UCSD-AML1 (cell line): ENCODE data around the gene IGF2R.
A peak's percentile ranks its signal among the peaks of the same experiment; 100 is the strongest.

ENCODE experiments used
- DNase-seq: peaks from one replicate; lab custom pipeline; 2025; ENCODE audit not compliant: unreplicated experiment; lab: John Stamatoyannopoulos, UW

The IGF2R gene

DNA sequence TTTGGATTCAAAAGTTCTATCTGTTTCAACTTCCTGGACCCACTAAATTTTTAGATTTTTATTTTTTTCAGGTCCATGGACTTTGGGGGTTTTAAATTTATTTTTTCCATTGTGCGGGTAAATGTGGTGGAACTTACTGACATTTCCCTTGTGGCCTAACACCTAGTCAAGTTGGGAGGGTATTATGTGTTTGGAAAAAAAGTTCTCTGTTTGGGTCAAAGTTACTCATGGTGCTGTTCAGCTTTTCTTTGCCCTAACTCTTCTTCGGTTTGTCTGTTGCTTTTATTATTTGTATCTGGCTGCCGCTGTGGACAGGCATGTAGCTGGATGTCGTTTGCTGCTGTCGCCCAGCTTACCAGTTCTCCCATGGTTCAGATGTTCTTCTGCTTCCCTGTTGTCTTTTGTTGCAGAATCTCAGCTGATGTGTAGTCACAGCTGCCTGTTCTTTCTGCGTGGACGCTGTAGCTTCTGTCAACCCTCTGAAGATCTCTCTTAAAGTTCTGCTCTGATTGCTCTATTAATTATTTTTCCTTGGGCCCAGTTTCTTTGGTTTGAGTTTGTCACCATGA lies 7.9 kb downstream of the IGF2R start:
- DNase-seq = no peak

- no peak for DNase-seq
Observed at GRCh38 chr6:159977255-159977903, 8.5 kb downstream of the IGF2R start.

GRCh38 chr6:159977904-159978268 lies 9.0 kb downstream of the IGF2R start:
- DNase-seq = no peak

DNA sequence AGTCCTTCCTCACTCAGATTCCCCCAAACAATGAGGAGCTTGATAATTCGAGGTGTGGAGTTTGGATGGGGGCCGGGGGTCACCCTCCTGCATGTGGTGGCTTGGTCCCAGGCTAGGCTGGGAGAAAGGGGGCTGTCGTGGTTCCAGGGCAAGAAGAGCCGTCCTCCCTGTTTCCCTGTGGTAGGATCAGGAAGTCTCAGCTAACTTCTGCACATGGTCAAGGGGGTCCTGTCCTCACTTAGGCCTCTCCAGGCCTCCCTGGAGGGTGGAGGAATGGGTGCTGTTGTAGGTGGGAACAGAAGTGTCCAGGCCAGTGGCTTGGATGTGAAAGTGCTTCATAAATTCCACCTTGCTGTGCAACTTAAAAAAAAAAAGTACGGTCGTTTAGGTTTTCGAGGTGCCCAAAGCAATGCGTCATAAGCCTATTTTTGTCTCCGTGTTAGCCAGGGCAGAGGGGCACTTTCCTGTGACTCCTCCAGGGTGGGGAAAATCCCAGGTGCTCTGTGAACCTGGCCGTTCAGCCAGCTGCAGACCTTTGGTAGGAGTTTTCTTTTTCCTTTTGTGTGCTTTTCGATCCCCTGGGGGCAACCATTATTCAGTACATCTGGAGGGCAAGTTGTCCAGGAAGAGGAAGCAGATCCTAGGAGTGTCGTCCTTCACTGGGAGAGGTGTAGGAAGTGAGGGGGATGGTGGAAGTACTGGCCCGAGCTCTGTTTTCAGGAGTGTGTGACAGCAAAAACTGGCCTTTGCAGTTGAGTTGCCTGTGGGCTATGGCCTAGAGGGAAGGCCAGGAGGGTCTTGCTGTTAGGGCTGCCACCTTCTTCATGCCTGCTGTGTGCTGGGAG lies 9.6 kb downstream of the IGF2R start:
- DNase-seq = no peak

- DNase-seq = no peak
Observed at GRCh38 chr6:159979136-159979874, 10.4 kb downstream of the IGF2R start.

GRCh38 chr6:159980474-159980873 lies 11.6 kb downstream of the IGF2R start:
- no peak for DNase-seq

DNA sequence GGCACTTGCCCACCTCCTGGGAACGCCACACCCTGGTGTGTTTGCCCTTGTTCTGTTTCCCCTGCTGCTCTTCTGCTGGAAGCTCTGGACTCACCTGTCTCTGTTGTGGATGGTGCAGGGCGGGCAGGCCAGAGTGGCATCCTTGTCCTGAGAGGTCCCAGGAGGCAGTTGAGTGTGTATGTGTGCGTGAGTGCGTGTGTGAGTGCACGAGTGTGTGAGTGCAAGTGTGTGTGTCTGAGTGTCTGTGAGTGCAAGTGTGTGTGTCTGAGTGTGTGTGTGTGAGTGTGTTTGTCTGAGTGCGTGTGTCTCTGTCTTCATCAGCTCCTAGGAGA lies 12.2 kb downstream of the IGF2R start:
- DNase-seq = no peak

GRCh38 chr6:159981403-159982245 lies 12.7 kb downstream of the IGF2R start:
- peak; percentile 62 for DNase-seq

DNA sequence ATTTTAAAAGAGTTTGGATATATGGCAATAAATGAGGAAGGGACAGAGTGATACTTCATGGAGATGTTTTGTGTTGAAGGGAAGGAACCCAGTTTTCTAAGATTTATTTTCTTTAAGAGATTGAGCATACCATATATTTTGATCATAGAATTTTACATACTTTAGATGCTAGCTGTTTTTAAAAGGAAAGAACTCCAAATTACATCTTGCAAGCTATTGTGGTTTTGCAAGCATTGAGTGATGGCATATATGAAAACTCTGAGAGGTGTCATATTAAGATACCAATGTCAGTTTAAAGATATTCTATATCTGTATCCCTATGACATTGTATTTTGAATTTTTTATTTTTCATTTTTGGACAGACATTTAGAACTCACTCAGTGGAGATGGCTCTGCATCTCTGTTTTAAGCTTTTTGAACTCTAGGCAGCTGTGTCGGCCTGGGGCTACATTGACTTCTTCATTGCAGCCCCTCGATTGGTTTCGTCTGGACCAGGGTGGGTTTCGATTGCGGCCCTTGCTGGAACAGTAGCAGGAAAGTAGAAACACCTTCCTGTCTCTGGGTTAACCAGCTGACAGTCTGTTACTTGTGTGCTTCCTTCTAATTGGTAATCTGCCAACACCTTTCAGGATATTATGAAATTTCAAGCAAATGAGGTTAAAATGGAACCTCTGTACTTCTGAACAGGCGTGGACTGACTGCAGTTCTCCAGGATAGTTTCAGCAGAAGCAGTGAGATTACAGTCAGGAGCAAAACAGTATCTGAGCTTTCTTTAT lies 14.0 kb downstream of the IGF2R start:
- DNase-seq = no peak

GRCh38 chr6:159983641-159984080 lies 14.8 kb downstream of the IGF2R start:
- no peak for DNase-seq

DNA sequence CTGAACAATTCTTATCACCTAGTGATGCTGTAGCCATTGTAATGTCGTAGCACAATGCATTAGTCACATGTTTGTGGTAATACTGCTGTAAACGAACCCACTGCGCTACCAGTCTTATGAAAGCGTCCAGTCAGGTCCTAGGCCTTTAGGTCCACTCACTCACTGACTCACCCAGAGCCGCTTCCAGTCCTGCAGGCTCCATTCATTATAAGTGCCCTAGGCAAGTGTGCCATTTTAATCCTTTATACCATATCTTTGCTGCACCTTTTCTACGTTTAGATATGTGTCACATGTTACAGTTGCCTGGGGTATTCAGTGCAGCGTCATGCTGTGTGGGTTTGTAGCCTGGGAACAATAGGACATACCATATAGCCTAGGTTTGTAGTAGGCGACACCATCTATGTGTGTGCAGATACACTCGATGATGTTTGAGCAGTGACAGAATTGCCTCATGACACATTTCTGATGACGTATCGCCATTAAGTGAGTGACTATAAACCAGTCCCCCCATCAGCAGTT lies 15.4 kb downstream of the IGF2R start:
- no peak for DNase-seq

DNA sequence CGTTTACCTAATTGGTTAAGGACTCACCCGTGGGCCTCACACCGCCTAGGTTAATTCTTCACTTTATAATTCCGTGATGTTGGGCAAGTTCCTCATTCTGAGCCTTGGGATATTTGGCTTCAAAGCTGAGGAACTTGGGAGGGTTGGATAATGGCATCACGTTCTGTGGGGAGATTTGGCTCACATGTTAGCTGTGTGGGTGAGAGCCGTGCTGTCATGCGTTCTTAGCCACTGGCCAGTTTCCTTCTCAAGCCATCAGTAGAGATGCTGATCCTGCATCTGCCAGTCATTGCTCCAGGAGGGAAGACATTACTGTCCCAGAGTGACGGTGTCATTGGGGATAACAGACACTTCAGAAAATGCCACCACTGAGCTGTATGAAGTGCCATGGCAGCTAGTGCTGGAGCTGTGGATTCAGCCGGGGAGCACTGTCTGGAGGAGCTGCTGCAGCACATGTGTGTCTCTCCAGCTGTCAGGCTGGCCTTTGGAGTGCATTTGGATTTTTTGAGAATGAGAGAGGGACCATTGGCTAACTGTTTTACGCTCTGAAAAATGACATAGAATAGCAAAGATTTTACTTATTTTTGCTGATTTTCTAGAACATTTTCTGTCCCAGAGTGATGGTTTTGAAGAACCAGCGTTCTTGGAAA lies 16.5 kb downstream of the IGF2R start:
- DNase-seq = no peak

DNA sequence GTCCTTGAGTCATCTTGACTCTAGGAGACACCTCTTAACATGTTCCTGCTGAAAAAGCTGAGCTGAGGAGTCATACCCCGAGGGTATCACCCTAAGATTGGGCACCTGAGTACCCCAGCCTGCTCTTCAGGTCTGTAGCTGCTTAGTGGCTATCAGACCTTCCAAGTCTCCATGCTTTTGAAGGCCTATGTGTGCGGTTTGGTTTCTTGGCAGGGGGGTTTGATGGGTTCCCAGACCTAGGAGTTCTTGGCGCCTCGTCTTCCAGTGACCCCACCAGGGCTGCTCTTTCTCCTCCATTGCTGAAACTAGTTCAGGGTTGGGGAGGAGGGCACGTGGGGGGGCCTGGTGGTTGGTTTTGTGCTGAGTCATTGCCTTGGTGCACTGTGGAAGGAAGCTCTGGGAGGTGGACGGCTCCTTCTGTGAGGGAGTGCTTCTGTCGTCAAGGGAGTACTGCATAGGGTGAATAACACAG lies 20.1 kb downstream of the IGF2R start:
- peak; percentile 37 for DNase-seq

DNA sequence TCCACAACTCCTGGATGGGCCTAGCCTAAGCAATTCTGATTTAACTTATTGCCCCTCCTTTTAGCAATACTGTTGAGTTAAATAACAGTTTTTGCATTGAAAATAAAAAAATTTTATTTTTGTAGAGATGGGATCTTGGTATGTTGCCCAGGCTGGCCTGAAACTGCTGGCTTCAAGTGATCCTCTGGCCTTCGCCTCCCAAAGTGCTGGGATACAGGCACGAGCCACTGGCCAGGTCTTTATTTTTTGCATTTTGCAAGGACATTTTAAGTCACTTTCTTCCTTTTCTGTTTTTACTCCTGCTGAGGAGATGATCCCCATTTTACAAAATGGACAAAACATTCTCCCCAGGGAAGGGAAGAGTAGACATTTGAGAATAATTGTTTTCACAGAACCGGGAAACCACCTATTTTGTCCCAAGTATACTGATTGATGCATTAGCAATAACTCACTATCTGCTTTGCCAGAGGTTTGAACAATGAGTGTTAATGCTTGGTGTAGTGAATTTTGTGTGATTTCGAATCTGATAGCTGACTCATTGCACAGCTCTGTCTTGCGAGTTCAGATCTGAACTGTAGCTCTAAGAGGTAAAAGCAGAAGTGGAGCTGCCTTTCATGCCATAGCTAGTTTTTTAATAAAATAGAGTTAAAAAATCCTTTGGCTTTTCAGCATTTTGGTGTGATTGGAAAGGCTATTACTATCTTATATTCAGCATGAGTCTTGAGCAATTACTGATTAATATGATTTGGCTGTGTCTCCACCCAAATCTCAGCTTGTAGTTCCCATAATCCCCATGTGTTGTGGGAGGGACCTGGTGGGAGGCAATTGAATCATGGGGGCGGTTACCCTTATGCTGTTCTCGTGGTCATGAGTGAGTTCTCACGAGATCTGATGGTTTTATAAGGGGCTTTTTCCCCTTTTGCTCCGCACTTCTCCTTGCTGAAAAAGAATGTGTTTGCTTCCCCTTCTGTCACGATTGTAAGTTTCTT lies 20.9 kb downstream of the IGF2R start:
- no peak for DNase-seq

DNA sequence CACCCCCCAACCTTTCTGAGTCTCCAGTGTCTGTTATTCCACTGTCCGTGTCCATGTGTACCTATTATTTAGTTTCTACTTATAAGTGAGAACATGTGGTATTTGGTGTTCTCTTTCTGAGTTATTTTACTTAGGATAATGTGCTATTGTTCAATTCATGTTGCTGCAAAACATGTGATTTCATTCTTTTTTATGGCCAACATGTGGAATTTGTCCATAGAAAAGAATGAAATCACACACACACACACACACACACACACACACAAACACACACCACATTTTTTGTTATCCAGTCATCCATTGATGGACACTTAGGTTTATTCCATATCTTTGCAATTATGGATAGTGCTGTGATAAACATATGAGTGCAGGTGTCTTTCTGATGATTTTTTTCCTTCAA lies 23.5 kb downstream of the IGF2R start:
- no peak for DNase-seq

GRCh38 chr6:159995405-159995804 lies 26.5 kb downstream of the IGF2R start:
- DNase-seq = no peak

- DNase-seq = no peak
Observed at GRCh38 chr6:159996087-159996622, 27.3 kb downstream of the IGF2R start.
